GM19452 (cell line): ENCODE measurements around the gene ATP2A2.
A peak's percentile ranks its signal among the peaks of the same experiment; 100 is the strongest.

ENCODE experiments used
- ATAC-seq: cut with Tn5 transposase; IDR thresholded peaks from one replicate; pipeline ENCODE4 v1.9.1; 2021; ENCODE audit not compliant: unreplicated experiment

The ATP2A2 gene

GRCh38 chr12:110258466-110258865, 22.6 kb upstream of the ATP2A2 start:
- ATAC-seq, result no peak

- no peak for ATAC-seq
These were observed 18.3 kb upstream of the ATP2A2 start for GRCh38 chr12:110262442-110263388.

DNA sequence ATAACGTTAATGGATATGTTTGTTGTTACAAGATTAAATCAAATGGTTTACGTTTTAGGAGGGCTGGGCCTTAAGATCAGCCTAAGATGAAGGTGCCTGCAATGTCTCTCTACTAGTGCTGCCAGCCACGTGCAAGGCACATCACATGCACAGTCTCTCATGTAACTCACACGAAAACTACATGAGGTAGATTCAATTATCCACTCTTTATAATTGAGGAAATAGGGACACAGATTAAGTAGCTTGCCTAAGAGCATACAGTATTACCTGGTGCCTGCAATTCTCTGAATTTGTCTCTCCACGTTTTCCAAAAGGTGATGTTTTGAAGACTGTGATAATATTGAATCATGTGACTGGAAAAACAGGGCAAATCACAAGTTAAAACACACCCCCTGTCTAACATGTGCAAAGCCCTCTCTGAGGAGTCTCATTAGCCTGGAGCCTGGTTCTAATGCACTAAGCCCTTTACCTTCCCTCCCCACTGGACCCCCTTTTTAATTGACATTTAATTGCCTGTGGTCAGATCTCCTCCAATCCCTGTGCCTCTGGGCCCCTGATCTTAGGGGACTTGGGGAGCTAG, 14.6 kb upstream of the ATP2A2 start:
- ATAC-seq, result no peak

GRCh38 chr12:110266980-110267620, 13.9 kb upstream of the ATP2A2 start:
- ATAC-seq, result no peak

GRCh38 chr12:110269622-110270124, 11.4 kb upstream of the ATP2A2 start:
- ATAC-seq, result no peak

DNA sequence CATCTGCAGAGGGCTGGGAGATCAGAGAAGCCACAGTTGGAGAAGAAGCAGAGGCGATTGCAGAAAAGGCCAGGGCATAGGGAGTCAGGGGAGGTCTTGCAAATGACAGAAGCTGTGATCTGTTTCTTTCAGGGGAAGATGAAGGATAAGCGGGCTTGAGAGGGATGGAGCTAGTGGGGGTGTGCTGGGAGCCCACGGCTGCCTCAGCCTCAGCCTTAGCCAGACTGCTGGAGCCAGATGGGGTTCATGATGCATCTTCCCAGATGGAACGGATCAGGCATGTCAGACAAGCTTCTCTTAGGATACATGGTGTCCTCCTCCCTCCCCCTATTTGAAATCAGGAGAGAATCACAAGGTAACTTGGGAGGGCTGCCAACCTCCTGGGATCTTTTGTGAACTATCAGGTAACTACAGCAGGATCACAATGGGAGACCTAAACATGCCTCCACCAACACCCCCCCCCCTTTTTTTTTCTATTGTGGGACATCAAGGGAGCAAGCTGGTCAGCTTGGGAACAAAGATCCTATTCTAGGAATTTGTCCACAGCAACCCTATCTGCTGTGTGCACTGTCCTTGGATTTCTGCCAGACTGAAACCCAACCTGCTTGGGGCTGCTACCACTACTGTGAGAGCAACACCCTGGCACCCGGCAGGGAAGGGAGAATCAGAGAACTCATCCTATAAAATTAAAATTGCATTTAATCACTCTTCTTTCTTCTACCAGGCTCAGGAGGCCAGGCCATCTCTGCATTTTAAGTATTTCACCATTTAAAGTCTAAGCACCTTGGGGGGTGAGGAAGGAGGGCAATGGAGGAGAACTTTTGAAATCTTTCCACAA, 10.7 kb upstream of the ATP2A2 start:
- no peak for ATAC-seq

DNA sequence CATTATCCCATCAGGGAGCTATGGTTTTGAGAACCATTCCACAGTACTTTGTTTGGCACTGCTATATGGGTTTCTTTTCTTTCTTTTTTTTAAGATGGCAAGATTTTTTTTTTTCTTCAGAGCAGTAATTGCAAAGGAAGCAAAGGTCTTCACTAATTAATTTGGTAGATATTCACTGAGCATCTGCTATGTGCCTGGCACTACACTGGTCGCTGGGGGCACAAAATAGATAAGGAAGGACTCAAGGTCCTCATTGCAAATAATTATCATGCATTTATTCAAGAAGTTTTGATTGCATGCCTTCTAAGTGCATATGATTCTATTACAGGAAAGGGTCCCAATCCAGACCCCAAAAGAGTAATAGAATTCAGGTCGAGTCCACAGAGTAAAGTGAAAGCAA, 10.0 kb upstream of the ATP2A2 start:
- ATAC-seq, result no peak

GRCh38 chr12:110277530-110278254, 3.4 kb upstream of the ATP2A2 start:
- no peak for ATAC-seq

GRCh38 chr12:110278255-110278536, 2.9 kb upstream of the ATP2A2 start:
- no peak for ATAC-seq

DNA sequence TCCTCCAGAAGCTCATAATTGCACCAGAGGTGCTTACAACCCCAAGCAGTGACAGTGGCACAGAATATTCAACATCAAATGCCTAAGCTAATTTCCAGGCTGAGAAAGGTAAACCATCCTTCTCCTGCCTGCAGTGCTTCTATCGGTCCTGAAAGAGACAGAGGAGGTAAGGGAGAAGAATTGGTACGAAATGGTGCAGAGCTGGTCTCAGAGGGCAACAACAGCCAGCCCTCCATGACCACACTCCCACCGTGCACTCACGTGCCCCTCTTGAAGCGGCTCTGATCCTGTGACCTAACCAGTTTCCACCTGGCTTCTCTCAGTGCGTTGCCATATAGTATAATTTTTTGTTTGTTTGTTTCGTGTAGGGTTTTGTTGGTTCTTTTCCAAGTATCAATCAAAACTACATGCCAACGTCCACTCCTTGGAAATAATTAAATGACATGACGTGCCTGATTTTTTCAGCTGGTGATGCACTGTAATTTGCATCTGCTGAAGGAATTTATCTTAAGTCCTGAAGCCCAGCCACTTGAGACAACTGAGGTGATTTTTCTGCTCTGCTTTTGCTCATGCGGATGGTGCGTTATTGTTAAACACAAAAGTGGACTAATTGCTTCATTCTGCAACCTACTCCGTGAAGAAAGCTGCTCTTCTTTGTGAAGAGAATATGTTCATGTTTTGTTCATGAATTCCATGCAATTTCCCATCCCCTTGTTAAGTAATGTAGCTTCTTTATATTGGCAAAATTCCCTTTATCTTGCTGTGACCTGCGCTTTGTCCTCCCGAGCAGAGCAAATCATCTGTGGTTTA, 1.3 kb upstream of the ATP2A2 start:
- ATAC-seq, result no peak

- ATAC-seq, result no peak
These were observed 662 bp upstream of the ATP2A2 start for GRCh38 chr12:110280392-110280778.

DNA sequence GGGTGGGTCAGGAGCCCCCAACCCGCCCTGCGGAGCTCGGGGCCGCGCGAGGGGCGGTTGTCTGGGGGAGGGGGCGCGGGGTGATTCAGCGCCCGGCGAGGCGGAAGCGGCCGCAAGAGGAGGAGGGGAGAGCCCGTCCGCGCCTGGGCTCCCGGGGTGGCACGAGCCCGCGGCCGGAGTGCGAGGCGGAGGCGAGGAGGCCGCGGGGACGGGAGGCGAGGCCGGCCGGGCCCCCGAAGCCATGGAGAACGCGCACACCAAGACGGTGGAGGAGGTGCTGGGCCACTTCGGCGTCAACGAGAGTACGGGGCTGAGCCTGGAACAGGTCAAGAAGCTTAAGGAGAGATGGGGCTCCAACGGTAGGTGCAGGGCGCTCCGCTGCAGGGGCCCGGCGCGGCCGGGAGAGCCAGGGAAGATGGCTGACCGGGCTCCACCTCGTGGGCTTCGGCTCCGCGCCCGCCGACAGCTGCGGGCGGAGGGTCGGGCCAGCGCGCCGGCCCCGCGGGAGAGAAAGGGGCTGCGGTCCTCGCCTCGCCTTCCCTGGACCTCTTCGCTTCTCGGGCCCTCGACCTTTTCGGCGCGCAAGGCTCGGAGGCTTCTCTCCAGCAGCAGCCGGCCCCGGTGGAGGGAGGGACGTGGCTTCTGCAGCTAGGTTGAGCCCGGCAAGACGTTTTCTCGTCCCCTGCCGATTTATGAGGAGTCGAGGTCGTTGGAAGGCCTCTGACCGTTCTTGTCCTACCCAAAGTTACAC, 677 bp downstream of the ATP2A2 start:
- ATAC-seq, result peak; percentile 38

- peak; percentile 1 for ATAC-seq
These were observed 1.3 kb downstream of the ATP2A2 start for GRCh38 chr12:110282300-110282860.

DNA sequence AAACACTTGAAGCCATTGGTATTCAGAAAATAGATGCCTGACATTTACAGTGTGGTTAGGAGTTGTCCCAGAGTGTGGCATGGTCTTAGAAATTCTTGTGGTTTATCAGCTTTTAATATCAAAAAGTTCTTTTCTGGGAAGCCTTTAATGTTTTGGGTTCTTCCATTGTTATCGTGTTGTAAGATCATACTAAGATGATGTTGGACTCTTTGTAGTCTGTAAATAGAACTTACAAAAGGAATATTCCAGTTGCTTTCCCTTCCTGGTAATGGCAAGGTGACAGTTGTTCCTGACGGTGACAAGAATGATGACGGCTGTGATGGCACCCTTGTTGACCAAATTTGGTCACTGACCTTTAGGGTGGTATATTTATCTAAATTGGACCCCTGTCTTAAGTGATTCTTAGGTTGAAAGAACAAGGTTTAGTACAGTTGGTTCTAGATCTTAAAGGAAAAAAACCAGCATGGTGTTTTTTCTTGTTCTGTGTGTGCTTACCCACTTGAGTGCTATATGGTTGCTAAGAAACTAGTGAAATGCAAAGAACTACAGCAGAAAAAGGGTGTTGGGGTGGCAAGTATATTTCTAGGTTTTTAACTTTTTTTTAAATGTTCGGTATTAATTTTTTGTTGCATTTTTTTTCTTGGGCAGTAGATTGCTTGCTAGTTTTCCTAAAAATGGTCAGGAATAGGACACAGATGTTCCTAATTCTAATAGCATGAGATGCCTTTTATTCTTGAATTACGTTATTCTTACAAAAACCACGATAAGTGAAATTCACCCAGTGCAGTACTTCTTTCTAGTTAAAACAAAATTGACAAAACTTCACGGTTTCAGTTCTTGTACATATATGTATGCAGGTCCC, 2.1 kb downstream of the ATP2A2 start:
- no peak for ATAC-seq

DNA sequence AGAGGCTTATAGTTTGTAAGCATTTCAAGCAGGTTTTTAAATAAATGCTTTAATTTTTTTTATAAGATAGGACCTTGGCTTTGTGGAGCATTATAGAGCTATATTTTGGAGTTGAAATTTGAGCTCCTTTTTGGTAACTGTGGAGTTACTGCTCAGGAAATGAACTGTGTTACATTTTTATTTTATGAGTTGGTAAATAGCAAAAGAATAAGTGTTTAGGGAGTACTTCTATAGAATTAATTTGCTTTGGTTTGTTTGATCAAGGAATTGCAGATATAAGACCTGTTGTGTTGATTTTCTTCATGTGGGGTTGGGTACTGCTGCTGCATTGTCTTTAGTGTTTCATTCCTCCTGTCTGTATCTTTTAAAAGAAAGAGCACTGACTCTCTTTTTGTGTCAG, 3.5 kb downstream of the ATP2A2 start:
- no peak for ATAC-seq

- ATAC-seq, result no peak
These were observed 5.6 kb downstream of the ATP2A2 start for GRCh38 chr12:110286623-110287022.

DNA sequence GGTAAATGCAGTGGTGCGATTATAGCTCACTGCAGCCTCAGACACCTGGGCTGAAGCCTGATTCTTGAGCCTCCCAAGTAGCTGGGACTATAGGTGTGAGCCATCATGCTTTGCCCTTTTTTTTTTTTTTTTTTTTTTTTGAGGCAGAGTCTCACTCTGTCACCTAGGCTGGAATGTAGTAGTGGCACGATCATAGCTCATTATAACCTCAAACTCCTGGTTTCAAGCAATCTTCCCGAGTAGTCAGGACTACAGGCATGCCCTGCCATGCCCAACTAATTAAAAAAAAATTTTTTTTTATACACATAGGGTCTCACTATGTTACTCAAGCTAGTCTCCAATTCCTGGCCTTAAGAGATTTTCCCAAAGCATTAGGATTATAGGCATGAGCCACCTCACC, 6.9 kb downstream of the ATP2A2 start:
- no peak for ATAC-seq
